Measurements from ENCODE around the gene AP2S1.

DNA sequence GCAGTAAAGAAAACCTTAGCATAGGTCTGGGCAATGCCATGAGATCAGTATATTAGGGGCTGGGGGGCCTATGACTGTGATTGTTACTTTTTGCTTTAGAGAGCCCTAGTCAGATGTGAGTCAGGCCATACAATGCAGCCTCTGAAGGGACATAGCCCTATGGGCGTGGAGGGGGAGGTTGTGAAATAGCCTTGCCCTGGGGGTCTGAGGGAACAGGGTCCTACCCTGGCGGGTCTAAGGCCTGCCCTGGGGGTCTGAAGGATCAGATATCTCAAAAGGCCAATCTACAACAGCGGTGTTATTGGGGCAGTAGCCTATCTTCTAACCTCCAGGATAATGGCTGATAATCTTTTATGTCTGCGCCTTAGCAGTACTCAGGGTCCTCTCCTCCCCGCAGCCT lies 48.5 kb downstream of the AP2S1 start:
- no peak for TF ChIP-seq CTCF (IDR thresholded peaks at IDR 0.05)
- no peak for TF ChIP-seq POLR2A (IDR thresholded peaks at IDR 0.05)

Data from right lobe of liver (tissue), 4 donors.